Pancreas (tissue), 10 donors: Measurements from ENCODE around the gene PSMD12. TPM values are rescaled to one million over a fixed set of nuclear protein-coding genes. Genes with fewer than 3 reads are reported as not detected.
"Not testable (repeated sequence)": the region's sequence is repeated elsewhere in the genome, so short reads cannot be mapped to it uniquely, and the experiment has no call there.

Source experiments
- ATAC-seq, 4 donors: fragments of 200-7000 bp; cut with Tn5 transposase; one replicate each; pipeline versions ENCODE4 v1.8.0 to v1.9.1; 2020; ENCODE audit warnings: mild to moderate bottlenecking in 4 of 4, moderate library complexity in 4 of 4
- DNase-seq, 6 donors: peaks; one replicate each; pipeline ENCODE4 v3.0.0-alpha.2; 2020
- FAIRE-seq: peaks from 2 replicates; lab custom pipeline; 2012; peaks lifted over from hg19 to GRCh38; lab: Jason Lieb, UNC
- H3K27ac ChIP-seq, 4 donors: fragments of 200-600 bp; sonication (generic); 1 replicate in 3 of 4; 2 replicates in 1 of 4; pipeline versions ENCODE4 v1.5.0 to v1.8.0; 2020
- H3K27me3 ChIP-seq, 4 donors: fragments of 200-600 bp; one replicate each; pipeline ENCODE4 v1.8.0; 2021
- H3K36me3 ChIP-seq, 3 donors: fragments of 200-600 bp; sonication (generic) in 1 of 3; one replicate each; pipeline versions ENCODE4 v1.5.0 to v1.8.0; 2020 to 2021
- H3K4me1 ChIP-seq, 3 donors: fragments of 200-600 bp; one replicate each; pipeline ENCODE4 v1.8.0; 2021
- H3K4me3 ChIP-seq, 4 donors: fragments of 200-600 bp; sonication (generic) in 2 of 4; one replicate each; pipeline versions ENCODE4 v1.5.0 to v1.8.0; 2020 to 2021
- H3K9me3 ChIP-seq, 4 donors: fragments of 200-600 bp; one replicate each; pipeline ENCODE4 v1.8.0; 2021
- WGBS, 2 donors: extraction: QIAGEN DNeasy Blood & Tissue Kit; methylation state at CpG; one replicate each; pipeline ENCODE4 v1.1.7; 2013; 5-methylcytosine and 5-hydroxymethylcytosine counted together
- intact Hi-C, 3 donors: fragments of 100-400 bp; cut with DNase I; formaldehyde crosslinking; loops; one replicate each; pipeline versions ENCODE4 v1.11.1 to v1.14.2; 2022
- polyA plus RNA-seq, 2 donors: library from polyadenylated mRNA; stranded (reverse); fragments of 200-250 nt; gene quantifications; one replicate each; pipeline ENCODE4 v1.2.3, GENCODE V29; 2013
- total RNA-seq, 6 donors: library from RNA; stranded (reverse); fragmentation: NEBNext Ultra II Directional in 4 of 6; extraction: Animal tissue kit (Norgen Biotek cat#: 25700) in 4 of 6; gene quantifications; one replicate each; pipeline versions ENCODE4 v1.2.1 to v1.2.4, GENCODE V29; 2021 to 2023
- TF ChIP-seq, protein P1 (sequence below), 4 donors: fragments of 200-600 bp; sonication (generic) in 3 of 4; IDR thresholded peaks; one replicate each; pipeline versions ENCODE4 v1.5.0 to v1.8.0; 2021; ENCODE audit warnings: antibody characterized with exemption in 4 of 4
- donor health status: healthy with polysubstance abuse.
- donor health status: DM: no; HTN: no; CAD: no; lungs with moderate emphysema.
- donor health status: DM: no; HTN: no; CAD: no.
- donor health status: control.
- donor health status: control.
- donor health status: Bipolar disorder and iron deficiency.
- donor health status: DM: yes; HTN: yes; CAD: no.
- donor health status: DM: no; HTN: no; CAD: no.
- donor health status: DM: no; HTN: no; CAD: no.
- donor health status: DM: yes; HTN: yes; CAD: no.

The PSMD12 gene
- total and polyA plus RNA-seq, 8 donors: 10.5 to 27.6 (median 21.1) TPM

DNA sequence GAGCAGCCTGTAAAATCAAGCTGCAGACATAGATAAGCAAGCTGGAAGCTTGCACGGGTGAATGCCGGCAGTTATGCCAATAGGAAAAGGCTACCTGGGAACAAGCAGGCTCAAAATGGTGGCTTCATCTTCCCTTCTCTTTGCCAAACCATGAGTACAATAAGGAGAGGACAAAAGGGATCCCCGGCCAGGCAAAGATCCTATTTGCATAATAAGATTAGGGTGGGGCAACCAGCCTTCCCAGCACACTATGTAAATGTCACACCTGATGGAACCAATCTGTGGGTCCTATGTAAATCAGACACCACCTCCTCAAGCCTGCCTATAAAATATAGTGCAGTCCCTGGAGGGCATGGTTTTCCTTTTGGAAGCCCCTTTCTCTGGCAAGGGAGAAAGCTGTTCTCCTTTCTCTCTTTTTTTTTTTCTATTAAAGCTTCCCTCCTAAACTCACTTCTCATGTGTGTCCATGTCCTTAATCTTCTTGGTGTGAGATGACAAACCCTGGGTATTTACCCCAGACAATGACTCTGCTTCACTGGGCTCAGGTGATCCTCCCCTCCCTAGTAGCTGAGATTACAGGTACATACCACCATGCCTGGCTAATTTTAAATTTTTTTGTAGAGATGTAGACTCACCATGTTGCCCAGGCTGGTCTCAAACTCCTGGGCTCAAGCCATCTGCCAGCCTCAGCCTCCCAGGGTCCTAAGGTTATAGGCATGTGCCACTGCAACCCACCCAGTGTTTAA lies 44.2 kb downstream of the PSMD12 start:
- TF ChIP-seq, protein P1, sequence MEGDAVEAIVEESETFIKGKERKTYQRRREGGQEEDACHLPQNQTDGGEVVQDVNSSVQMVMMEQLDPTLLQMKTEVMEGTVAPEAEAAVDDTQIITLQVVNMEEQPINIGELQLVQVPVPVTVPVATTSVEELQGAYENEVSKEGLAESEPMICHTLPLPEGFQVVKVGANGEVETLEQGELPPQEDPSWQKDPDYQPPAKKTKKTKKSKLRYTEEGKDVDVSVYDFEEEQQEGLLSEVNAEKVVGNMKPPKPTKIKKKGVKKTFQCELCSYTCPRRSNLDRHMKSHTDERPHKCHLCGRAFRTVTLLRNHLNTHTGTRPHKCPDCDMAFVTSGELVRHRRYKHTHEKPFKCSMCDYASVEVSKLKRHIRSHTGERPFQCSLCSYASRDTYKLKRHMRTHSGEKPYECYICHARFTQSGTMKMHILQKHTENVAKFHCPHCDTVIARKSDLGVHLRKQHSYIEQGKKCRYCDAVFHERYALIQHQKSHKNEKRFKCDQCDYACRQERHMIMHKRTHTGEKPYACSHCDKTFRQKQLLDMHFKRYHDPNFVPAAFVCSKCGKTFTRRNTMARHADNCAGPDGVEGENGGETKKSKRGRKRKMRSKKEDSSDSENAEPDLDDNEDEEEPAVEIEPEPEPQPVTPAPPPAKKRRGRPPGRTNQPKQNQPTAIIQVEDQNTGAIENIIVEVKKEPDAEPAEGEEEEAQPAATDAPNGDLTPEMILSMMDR (IDR thresholded peaks at IDR 0.05): no peak
- ATAC-seq (no peak), DNase-seq (no peak), FAIRE-seq (no peak)
- intact Hi-C loops: no loop called here
- H3K27ac ChIP-seq: no peak overlapping the region
- H3K27me3 ChIP-seq: no peaks in the 10 kb centered on the region
- no peaks in the 10 kb centered on the region for H3K9me3 ChIP-seq
- no peak overlapping the region for H3K4me3 ChIP-seq
- H3K36me3 ChIP-seq: no peaks in the 10 kb centered on the region
- no peaks in the 10 kb centered on the region for H3K4me1 ChIP-seq
- WGBS, 2 donors: 25 to 39% methylated on average over 3 of the region's 3 CpGs

DNA sequence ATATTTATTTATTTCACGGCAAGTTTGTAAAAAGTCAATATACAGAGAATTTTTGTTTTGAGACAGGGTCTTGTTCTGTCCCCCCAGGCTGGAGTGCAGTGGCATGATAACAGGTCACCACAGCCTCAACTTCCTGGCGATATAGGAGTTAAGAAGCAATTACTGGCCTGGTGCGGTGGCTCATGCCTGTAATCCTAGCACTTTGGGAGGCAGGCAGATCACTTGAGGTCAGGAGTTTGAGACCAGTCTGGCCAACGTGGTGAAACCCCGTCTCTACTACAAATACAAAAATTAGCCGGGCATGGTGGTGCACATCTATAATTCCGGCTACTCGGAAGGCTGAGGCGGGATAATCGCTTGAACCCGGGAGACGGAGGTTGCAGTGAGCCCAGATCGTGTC lies 44.9 kb downstream of the PSMD12 start:
- H3K36me3 ChIP-seq, FAIRE-seq, H3K4me3 ChIP-seq, ATAC-seq, H3K4me1 ChIP-seq, H3K9me3 ChIP-seq, DNase-seq, H3K27me3 ChIP-seq, H3K27ac ChIP-seq, intact Hi-C loops: not testable (repeated sequence)
- WGBS, 2 donors: 75 to 81% methylated on average over 13 of the region's 13 CpGs

DNA sequence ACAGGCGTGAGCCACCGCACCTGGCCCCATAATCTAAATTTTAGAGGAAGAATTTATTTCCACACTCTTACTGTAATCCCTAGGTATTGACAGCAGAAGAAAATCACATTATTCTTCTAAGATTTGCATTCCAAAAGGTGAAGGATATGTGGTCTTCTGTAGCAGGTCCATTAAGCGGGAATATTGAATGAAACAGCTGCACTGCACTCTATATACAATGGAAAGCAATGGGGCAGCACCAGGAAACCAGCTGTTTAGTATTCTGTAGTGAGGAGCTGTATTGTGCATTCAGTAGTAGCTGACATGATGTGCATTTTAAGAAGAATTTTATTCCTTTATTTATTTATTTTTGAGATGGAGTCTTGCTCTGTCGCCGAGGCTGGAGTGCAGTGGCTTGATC lies 49.6 kb downstream of the PSMD12 start:
- Histone ChIP-seq H3K4me3 (no peak overlapping the region), H3K27me3 (no peaks in the 10 kb centered on the region), H3K9me3 (no peaks in the 10 kb centered on the region), H3K27ac (no peak overlapping the region), H3K4me1 (no peaks in the 10 kb centered on the region), H3K36me3 (no peaks in the 10 kb centered on the region)
- WGBS, 2 donors: 91 to 95% methylated on average over 5 of the region's 5 CpGs
- ATAC-seq (no peak), DNase-seq (no peak), FAIRE-seq (no peak)
- TF ChIP-seq, protein P1 (IDR thresholded peaks at IDR 0.05): no peak
- intact Hi-C loops: no loop called here

DNA sequence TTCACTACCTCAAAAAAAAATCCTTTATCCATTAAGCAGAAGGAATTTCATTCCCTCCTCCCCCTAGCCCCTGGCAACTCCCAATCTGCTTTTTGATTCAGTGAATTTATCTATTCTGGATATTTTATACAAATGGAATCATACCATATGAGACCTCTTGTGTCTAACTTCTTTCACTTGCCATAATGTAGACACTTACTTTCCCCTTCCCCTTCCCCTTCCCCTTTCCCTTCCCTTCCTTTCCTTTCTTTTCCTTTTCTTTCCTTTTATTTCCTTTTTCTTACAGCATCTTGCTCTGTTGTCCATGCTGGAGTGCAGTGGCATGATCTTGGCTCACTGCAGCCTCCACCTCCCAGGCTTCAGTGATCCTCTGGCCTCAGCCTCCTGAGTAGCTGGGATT lies 50.5 kb downstream of the PSMD12 start:
- intact Hi-C loops: no loop called here
- TF ChIP-seq, protein P1 (IDR thresholded peaks at IDR 0.05): no peak
- H3K36me3 ChIP-seq: no peaks in the 10 kb centered on the region
- no peaks in the 10 kb centered on the region for H3K27me3 ChIP-seq
- H3K4me3 ChIP-seq: no peak overlapping the region
- H3K27ac ChIP-seq: no peak overlapping the region
- no peaks in the 10 kb centered on the region for H3K4me1 ChIP-seq
- FAIRE-seq (no peak), DNase-seq (no peak), ATAC-seq (no peak)
- no peaks in the 10 kb centered on the region for H3K9me3 ChIP-seq

DNA sequence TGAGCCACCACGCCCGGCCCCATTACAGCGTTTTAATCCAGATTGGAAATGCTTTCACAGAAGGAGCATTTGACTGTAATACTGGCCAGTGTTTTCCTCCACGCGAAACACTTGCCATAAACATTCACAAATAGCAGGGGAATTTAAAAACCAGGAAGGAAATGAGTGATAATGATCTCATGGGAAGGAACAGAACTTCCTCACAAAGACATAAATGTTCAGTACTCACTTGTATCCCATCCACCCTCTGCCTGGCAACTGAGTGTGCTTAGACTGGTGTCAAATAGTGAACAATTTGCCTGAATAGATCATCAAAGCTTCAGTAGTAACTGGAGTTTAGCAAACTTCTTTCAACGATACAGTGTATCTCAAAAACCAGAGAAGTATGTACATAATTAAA lies 54.1 kb downstream of the PSMD12 start:
- TF ChIP-seq, protein P1 (IDR thresholded peaks at IDR 0.05): no peak
- no peaks in the 10 kb centered on the region for H3K9me3 ChIP-seq
- H3K36me3 ChIP-seq: no peaks in the 10 kb centered on the region
- FAIRE-seq (no peak), DNase-seq (no peak), ATAC-seq (peak in 2 of 4 donors; percentile 32 to 54)
- no peak overlapping the region for H3K27ac ChIP-seq
- no peaks in the 10 kb centered on the region for H3K4me1 ChIP-seq
- no peaks in the 10 kb centered on the region for H3K27me3 ChIP-seq
- H3K4me3 ChIP-seq: no peak overlapping the region
- intact Hi-C loops: no loop called here
- 72 to 74% methylated on average over 6 of the region's 6 CpGs for WGBS, 2 donors
